Stimulated activated CD8-positive, alpha-beta memory T cell treated with anti-CD3 and anti-CD28 coated beads, Interleukin-2, amount 100 ng/mL, for 1 hour (primary cell): Measurements from ENCODE around the gene MS4A3.
"Not testable (repeated sequence)": the region's sequence is repeated elsewhere in the genome, so short reads cannot be mapped to it uniquely, and the experiment has no call there.

Source experiments
- DNase-seq, 2 donors: peaks; one replicate each; pipeline ENCODE4 v3.0.0-alpha.2; 2020; ENCODE audit warnings: low read depth in 2 of 2

The MS4A3 gene

GRCh38 chr11:60095477-60096120, 39.1 kb downstream of the MS4A3 start:
- no peak for DNase-seq

- no peak for DNase-seq
These were observed 40.7 kb downstream of the MS4A3 start for GRCh38 chr11:60097189-60097588.

- DNase-seq = no peak
These were observed 42.0 kb downstream of the MS4A3 start for GRCh38 chr11:60098508-60098907.

GRCh38 chr11:60100516-60100915, 44.1 kb downstream of the MS4A3 start:
- DNase-seq = no peak

- DNase-seq = not testable (repeated sequence)
These were observed 44.9 kb downstream of the MS4A3 start for GRCh38 chr11:60101368-60101767.

GRCh38 chr11:60104471-60105115, 48.1 kb downstream of the MS4A3 start:
- DNase-seq = not testable (repeated sequence)

- not testable (repeated sequence) for DNase-seq
These were observed 52.2 kb downstream of the MS4A3 start for GRCh38 chr11:60108631-60109030.

- no peak for DNase-seq
These were observed 55.3 kb downstream of the MS4A3 start for GRCh38 chr11:60111793-60112192.

- no peak for DNase-seq
These were observed 60.7 kb downstream of the MS4A3 start for GRCh38 chr11:60116996-60117790.

- DNase-seq = no peak
These were observed 61.9 kb downstream of the MS4A3 start for GRCh38 chr11:60118338-60118737.

- no peak for DNase-seq
These were observed 63.2 kb downstream of the MS4A3 start for GRCh38 chr11:60119710-60120109.
